Lung (tissue), 12 donors: Measurements from ENCODE around the gene PDE4B. TPM values are rescaled to one million over a fixed set of nuclear protein-coding genes. Genes with fewer than 3 reads are reported as not detected.

ENCODE experiments used
- ATAC-seq: fragments of 200-7000 bp; cut with Tn5 transposase; one replicate; pipeline ENCODE4 v1.9.1; 2020; ENCODE audit warnings: moderate number of reproducible peaks; ENCODE audit not compliant: insufficient read depth, low FRiP score
- DNase-seq, 3 donors: peaks; one replicate each; pipeline ENCODE4 v3.0.0-alpha.2; 2013 to 2017
- H3K27ac ChIP-seq, 2 donors: one replicate each; pipeline ENCODE4 v1.5.1; 2013; ENCODE audit warnings: mild to moderate bottlenecking in 2 of 2, moderate library complexity in 2 of 2, control low read depth in 1 of 2, inconsistent platforms in 1 of 2, low read depth in 1 of 2, low read length in 1 of 2
- H3K27me3 ChIP-seq, 3 donors: one replicate each; pipeline ENCODE4 v1.5.1; 2013; ENCODE audit warnings: low read length in 2 of 3; ENCODE audit not compliant: control insufficient read depth in 3 of 3, insufficient read depth in 3 of 3
- H3K36me3 ChIP-seq, 4 donors: one replicate each; pipeline ENCODE4 v1.5.1; 2013; ENCODE audit warnings: low read length in 4 of 4, mild to moderate bottlenecking in 1 of 4, moderate library complexity in 1 of 4; ENCODE audit not compliant: control insufficient read depth in 4 of 4, insufficient read depth in 4 of 4
- H3K4me1 ChIP-seq, 5 donors: one replicate each; pipeline ENCODE4 v1.5.1; 2013; ENCODE audit warnings: low read length in 5 of 5, mild to moderate bottlenecking in 2 of 5, moderate library complexity in 1 of 5; ENCODE audit not compliant: control insufficient read depth in 5 of 5, insufficient read depth in 5 of 5
- H3K4me3 ChIP-seq: one replicate; pipeline ENCODE4 v1.5.1; 2013; ENCODE audit warnings: mild to moderate bottlenecking, control low read depth, moderate library complexity
- H3K9ac ChIP-seq, 2 donors: one replicate each; pipeline ENCODE4 v1.5.1; 2013; ENCODE audit warnings: low read length in 2 of 2, control low read depth in 1 of 2; ENCODE audit not compliant: insufficient read depth in 1 of 2
- H3K9me3 ChIP-seq, 4 donors: one replicate each; pipeline ENCODE4 v1.5.1; 2013; ENCODE audit warnings: low read length in 3 of 4, mild to moderate bottlenecking in 1 of 4, moderate library complexity in 1 of 4; ENCODE audit not compliant: control insufficient read depth in 4 of 4, insufficient read depth in 3 of 4
- WGBS, 2 donors: extraction: QIAGEN DNeasy Blood & Tissue Kit; methylation state at CpG; one replicate each; pipeline ENCODE4 v1.1.7; 2013; 5-methylcytosine and 5-hydroxymethylcytosine counted together
- polyA plus RNA-seq, 2 donors: library from polyadenylated mRNA; stranded (reverse); fragments of 200-250 nt; gene quantifications; one replicate each; pipeline ENCODE4 v1.2.1, GENCODE V29; 2013
- total RNA-seq, 2 donors: library from RNA; depleted of rRNA in 1 of 2; stranded (reverse); fragments of >200 nt in 1 of 2; gene quantifications; one replicate each; pipeline ENCODE4 v1.2.1, GENCODE V29; 2014 to 2021
- TF ChIP-seq, protein P1 (sequence below): IDR thresholded peaks from 2 replicates; pipeline ENCODE4 v1.5.1; 2012; ENCODE audit warnings: mild to moderate bottlenecking; ENCODE audit errors: control extremely low read depth, extremely low read depth
- donor health status: control.
- donor health status: control.
- donor health status: Bipolar disorder and iron deficiency.
- donor health status: healthy.
- donor health status: DM: yes; HTN: yes; CAD: no.

PDE4B gene
- total and polyA plus RNA-seq, 4 donors, result 4.0 to 96.2 (median 20.2) TPM

DNA sequence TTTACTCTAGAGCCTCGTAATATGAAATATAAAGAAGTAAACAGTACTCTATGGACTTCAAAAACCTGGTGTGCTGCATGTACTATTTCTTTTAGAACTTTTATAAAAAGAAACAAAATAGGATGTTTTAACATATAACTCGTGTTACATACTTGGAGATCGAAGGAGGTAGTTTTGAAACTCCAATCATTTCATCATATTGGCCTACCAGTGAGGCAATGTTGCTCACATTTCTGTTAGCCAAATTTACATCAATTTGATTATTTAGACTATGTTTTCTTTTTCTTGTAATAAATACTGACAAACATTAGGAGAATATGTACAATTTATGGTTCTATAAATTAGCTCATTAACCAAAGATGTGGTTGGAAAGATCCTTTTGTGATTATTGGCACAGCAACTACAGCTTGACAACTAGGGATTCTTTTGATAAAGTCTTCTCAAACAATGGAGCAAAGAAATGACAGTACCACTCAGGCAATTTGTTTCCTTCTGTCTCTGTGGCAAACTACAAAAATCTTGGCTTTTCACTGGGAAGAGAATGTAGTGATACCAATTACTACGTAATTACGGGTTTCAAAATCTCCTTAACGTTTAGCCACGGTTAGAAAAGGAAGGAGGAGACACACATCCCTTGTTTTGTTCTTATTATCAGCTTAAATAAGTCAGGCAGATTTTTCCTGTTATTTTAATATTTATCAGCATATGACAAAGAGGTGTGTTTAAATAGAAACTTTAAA lies 474.7 kb downstream of the PDE4B start:
- no peaks in the 10 kb centered on the region for H3K36me3 ChIP-seq
- WGBS, 2 donors, result 32 to 55% methylated on average over 7 of the region's 7 CpGs
- H3K9me3 ChIP-seq, result no peaks in the 10 kb centered on the region
- no peak overlapping the region for H3K9ac ChIP-seq
- TF ChIP-seq, protein P1, sequence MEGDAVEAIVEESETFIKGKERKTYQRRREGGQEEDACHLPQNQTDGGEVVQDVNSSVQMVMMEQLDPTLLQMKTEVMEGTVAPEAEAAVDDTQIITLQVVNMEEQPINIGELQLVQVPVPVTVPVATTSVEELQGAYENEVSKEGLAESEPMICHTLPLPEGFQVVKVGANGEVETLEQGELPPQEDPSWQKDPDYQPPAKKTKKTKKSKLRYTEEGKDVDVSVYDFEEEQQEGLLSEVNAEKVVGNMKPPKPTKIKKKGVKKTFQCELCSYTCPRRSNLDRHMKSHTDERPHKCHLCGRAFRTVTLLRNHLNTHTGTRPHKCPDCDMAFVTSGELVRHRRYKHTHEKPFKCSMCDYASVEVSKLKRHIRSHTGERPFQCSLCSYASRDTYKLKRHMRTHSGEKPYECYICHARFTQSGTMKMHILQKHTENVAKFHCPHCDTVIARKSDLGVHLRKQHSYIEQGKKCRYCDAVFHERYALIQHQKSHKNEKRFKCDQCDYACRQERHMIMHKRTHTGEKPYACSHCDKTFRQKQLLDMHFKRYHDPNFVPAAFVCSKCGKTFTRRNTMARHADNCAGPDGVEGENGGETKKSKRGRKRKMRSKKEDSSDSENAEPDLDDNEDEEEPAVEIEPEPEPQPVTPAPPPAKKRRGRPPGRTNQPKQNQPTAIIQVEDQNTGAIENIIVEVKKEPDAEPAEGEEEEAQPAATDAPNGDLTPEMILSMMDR, result no peak
- DNase-seq, result peak in 2 of 3 donors; percentile 33 to 35
- peaks cover 6 to 29% (median 23%) of the 10 kb centered on the region in 5 donors for H3K4me1 ChIP-seq
- H3K27ac ChIP-seq, result peak overlapping the region in 1 of 2 donors; percentile 49
- H3K27me3 ChIP-seq, result no peaks in the 10 kb centered on the region
- no peak for ATAC-seq
- no peak overlapping the region for H3K4me3 ChIP-seq

DNA sequence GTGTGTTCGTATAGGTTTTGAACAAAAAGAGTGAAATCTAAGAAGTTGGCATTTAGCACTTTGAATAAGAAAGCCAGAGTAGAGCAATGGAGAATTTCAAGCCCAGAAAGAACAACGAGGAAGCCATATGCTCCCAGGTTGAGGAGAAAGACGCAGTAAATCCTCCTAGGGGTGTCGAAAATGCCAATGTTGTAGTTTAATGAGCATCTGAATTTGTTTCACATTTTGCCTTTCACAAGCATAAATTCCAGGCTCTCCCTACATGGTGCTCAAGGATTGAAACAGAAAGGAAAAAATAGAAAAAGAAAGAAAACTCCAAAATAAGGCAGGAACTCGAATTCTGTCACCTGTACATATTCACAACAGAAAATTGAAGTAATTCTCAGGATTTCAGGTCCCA lies 476.5 kb downstream of the PDE4B start:
- Histone ChIP-seq H3K27me3 (no peaks in the 10 kb centered on the region), H3K4me1 (peaks cover 6 to 29% (median 22%) of the 10 kb centered on the region in 5 donors), H3K27ac (peak overlapping the region in 1 of 2 donors; percentile 17), H3K36me3 (no peaks in the 10 kb centered on the region), H3K9me3 (no peaks in the 10 kb centered on the region), H3K4me3 (no peak overlapping the region), H3K9ac (no peak overlapping the region)
- no peak for DNase-seq
- TF ChIP-seq, protein P1, result no peak
- ATAC-seq, result no peak
- WGBS, 2 donors, result 92 to 93% methylated on average over 5 of the region's 5 CpGs

DNA sequence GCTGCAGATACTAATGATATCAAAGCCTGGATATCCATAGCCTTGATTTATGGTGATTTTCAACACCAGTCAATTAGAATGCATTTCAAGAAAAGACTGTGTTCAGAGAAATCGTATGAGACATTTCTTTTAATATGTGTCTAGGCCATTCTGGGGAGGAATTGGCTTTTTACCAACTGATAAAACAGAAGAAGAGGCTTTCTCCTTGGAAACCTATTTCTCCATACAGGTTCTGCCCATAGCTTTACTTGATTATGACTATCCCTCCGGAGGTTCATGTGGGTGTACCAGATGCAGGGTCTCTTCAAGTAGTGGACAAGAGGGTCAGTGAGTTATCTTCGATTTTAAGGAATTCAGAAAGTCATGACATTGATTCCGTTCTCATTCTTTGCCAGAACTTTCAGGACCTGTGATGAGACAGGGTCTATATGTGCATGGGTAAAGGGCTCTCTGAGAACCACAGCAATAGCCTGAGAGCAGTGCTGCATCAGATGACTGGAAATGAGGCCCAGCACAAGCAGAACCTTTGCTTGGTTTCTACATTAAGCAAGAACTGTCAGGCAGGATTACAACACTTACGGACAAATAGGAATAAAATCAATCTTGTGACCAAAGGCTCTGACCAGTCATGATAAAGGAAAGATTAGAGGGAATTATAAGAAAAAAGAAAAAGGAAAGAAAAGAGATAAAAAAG lies 477.6 kb downstream of the PDE4B start:
- no peaks in the 10 kb centered on the region for H3K9me3 ChIP-seq
- H3K4me3 ChIP-seq, result no peak overlapping the region
- H3K4me1 ChIP-seq, result peaks cover 8 to 29% (median 23%) of the 10 kb centered on the region in 5 donors
- H3K27ac ChIP-seq, result peak overlapping the region; percentile 34 to 73
- no peak overlapping the region for H3K9ac ChIP-seq
- no peak for ATAC-seq
- no peaks in the 10 kb centered on the region for H3K36me3 ChIP-seq
- TF ChIP-seq, protein P1, result no peak
- DNase-seq, result peak in 2 of 3 donors; percentile 39 to 48
- 66 to 70% methylated on average over 5 of the region's 5 CpGs for WGBS, 2 donors
- no peaks in the 10 kb centered on the region for H3K27me3 ChIP-seq
